GM18867 (cell line): ENCODE measurements around the gene C11orf71.
A peak's percentile ranks its signal among the peaks of the same experiment; 100 is the strongest.

Experiments
- ATAC-seq: cut with Tn5 transposase; IDR thresholded peaks from one replicate; pipeline ENCODE4 v1.9.1; 2021; ENCODE audit warnings: mild to moderate bottlenecking, moderate library complexity; ENCODE audit not compliant: unreplicated experiment

The C11orf71 gene, protein sequence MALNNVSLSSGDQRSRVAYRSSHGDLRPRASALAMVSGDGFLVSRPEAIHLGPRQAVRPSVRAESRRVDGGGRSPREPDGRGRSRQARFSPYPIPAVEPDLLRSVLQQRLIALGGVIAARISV

DNA sequence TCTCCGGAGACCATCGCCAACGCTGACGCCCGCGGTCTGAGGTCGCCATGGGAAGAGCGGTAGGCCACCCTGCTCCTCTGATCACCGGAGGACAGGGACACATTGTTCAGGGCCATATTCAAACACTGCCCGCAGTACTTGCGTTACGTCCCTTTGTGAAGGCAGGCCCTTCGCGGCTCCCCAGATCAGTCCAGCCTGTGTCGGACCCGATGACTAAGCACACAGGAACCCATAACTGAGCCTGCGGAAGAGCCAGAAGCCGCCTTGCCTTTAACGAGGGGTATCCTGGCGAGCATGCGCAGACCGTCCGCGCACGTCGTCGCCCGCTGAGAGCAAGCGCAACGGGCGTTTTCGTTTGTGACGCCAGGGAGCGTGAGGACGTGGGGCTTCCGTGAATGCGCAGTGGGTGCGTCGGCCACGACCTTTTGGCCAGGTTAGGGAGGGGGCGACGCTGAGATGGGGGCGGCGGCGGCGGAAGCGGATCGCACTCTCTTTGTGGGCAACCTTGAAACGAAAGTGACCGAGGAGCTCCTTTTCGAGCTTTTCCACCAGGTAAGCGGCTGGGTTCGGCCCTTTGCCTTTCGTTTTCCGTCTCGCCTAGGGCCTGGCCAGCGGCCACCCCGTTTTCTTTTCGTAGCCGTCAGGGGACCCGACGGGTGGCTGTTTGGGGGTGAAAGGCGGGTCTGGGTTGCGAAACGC, at the start of gene C11orf71, which contains the start of gene RBM7:
TSS of gene C11orf71 (minus strand) at position 296 of the 699 bp plus-strand sequence. CDS start at position 116, 180 bp downstream.
TSS of gene RBM7 (plus strand) at position 451 of the 699 bp plus-strand sequence. CDS start at position 457, 6 bp downstream.
- ATAC-seq: peak; percentile 90

DNA sequence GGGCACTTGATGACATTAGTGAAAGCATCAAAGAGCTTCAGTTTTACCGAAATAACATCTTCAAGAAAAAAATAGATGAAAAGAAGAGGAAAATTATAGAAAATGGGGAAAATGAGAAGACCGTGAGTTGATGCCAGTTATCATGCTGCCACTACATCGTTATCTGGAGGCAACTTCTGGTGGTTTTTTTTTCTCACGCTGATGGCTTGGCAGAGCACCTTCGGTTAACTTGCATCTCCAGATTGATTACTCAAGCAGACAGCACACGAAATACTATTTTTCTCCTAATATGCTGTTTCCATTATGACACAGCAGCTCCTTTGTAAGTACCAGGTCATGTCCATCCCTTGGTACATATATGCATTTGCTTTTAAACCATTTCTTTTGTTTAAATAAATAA, 49.5 kb upstream of the C11orf71 start:
- ATAC-seq: no peak

DNA sequence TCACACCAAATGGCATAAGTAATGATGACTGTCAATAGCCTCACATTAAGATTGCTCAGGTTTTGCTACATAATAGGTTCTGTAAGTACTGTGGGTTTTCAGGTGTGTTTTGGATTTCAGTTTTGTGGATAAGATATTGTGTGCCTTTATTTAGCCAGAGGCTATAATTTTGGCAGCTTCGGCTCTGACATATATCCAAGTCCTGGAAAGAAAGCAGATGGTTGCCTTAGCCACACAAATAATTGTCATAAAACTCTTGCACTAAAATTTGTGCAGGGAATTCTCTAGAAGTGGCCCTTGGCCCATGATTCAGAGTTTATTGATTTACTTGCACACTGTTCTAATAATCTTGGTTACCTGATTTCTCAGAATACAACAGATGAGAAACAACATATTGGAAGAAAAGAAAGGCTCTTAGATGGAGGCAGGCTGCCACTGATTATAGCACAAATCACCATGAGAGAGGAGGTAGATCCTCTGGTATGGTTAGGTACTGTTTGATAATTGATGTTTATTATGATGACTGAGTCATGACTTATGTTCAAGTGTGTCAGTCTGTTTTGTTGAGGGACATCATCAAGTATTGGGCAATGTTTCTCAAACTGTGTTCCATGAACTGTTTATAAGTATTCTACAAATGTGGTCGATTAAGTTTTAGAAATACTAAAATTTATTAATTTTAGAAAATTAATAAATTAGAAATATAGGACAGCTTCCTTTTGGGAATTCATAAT, 48.6 kb upstream of the C11orf71 start:
- ATAC-seq: no peak

DNA sequence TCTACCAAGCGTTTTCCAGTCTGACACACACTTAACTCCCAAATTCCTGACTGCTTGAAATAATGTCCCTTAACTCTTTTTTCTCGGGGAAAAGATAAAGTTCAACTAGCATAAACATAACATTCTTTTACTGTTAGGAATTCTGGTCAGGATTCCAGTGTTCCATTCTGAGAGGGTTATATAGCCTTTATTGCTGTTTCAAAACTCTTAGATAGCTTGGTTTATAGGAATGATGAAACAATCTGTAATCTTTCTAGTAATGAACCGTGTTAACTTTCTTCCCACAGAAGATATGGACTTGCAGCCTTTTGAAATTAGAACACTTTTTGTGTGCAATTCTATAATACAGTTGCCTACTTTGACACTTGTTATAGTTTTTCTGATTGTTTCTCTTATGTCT, 47.6 kb upstream of the C11orf71 start:
- ATAC-seq: no peak

DNA sequence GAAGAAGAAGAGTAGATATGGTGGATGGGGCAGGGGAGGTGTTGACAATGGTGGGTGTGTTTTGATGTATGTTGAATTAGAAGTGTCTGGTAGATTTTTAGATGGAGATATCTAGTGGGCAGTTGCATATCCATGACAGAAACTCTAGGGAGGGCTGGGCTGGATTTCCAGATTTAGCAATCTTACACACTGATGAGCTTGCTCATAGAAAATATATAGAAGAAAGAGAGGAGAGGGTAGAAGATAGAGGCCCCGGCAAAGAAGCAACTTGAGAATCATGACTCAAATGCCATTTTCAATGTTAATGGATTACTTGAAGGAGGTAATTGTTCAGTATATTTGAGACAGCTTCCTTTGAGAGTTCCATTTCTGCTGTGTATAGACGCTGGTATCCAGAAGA, 47.1 kb upstream of the C11orf71 start:
- ATAC-seq: no peak

DNA sequence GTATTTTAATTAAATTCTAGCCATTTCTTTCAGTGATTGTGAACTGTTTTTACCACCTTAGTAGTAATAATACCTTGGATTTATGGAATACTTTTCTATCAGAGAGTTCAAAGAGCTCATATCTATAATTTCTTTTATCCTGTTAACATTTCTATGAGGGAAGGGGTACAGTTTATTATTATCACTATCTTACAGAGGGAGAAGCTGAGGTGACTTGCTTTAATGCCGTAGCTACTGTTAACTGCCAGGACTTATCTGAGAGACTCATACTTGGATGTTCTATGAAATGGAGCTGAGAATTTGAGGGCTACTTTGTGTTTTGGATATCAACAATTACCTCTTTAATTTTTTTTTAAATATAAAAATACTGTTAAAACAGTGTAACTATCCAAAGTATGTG, 42.2 kb upstream of the C11orf71 start:
- no peak for ATAC-seq

DNA sequence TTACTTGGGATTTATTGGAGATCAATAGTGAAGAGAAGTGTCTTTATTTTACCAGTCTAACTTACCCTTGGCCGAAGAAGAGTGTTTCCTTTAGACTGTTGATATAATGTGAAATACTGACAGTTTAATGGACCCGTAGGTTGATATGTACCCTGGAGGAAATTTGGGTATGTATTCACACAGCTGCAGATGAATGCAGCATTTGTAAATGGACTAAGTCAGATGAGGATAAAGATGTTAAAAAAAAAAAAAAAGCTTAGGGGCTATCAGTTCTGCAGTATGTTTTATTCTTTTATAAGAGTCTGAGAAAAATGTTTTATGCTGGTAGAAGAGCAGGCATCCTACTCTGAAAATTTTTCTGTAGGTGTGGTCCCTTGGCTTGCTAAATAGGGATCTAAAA, 41.6 kb upstream of the C11orf71 start:
- ATAC-seq: no peak

DNA sequence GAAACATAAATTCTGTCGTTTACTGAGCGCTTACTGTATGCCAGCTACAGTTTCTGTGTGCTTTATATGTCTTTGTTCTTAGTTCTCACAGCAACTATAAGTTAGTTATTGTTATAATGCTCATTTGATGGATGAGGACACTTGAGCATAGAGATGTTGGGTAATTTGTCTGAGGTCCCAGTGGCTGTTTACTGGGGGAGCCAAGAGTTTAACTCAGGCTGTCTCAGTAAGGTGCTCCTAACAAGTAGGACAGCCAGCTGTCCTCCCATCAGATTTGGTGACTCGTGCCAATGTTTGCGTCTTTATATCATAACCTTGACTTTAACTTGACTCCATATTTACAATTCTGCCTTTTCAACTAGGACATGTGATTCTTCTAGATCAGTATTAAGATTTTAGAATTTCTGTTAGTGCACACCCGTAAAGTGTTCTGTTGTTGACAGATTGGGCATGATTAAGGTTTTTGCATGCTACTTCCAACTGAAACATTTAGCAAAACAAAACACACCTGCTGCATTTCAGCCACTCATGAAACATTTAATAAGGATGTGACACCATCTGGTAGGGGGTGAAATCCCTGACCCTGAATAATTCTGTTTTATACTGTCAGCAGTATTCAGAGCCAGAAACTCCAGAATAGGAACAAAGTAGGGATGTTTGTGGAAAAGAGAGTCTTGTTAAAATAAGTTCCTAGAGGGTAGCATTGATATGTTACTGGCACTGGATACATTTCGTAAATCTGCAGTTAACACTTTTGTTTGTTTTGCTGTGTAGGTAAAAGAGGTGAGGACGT, 40.9 kb upstream of the C11orf71 start:
- no peak for ATAC-seq

DNA sequence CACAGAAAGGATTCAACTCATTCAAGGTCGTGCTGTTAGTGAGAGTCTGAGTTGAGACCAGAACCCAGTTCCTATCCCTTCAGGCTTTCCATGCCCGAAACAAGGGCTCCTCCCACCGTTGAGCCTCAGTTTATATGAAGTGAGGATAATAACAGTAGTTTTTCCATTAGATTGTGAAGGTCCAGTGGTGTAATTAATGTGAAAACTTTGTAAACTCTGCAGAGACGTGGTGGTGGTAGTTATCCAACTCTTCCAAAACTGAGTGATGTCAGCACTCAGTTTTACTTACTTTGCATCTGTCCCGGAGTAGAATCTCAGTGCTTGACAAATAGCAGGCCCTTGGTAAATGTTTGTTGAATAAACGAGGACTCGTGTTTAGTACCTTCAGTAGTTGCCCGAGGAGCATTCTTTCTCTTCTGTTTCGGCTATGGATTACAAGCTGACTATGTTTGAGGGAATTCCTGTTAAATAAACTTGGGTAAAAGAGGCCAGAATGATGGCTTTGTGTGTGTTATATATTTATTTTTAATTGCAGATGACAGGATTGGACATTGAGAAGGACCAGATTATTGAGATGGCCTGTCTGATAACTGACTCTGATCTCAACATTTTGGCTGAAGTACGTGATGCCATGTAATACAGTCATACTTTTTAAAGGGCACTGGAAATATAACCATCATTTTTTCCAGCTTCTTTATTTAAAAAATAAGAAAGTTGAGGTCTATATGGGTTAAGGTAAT, 40.0 kb upstream of the C11orf71 start:
- ATAC-seq: no peak

DNA sequence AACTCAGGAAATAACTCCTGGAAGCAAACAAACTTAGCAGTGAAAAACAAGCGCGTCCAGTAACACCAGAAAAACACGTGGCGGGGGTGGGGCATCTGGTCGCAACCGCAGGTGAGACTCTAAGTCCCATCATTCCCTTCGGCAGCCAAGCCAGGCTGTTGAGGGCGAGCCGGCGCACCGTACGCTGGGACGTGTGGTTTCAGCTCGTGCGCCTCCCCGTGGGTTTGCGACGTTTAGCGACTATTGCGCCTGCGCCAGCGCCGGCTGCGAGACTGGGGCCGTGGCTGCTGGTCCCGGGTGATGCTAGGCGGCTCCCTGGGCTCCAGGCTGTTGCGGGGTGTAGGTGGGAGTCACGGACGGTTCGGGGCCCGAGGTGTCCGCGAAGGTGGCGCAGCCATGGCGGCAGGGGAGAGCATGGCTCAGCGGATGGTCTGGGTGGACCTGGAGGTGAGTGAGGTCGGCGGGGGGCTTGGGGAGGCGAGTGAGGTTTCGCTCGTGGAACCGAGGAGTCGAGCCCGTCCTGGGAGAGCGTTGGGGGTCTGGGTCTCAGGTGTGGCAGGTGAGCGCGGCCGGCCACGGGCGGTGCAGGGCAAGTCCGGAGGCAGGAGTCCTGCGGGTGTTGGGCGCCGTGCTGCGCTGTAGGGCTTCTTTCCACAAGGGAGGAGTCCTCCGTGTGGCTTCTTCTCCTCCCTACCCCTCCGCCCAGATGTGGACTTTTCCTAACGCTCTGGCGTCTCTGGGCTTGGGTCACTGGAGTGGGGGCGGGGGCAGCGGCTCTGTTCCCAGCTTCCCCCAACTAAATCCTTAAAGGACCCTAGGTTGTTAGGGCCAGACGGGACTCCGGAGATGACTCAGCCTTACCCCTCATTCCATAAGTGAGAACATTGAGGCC, 39.2 kb upstream of the C11orf71 start, which contains the start of gene REXO2:
TSS of gene REXO2 (plus strand) at position 239 of the 892 bp plus-strand sequence. CDS start at position 301, 62 bp downstream.
- ATAC-seq: peak; percentile 99

DNA sequence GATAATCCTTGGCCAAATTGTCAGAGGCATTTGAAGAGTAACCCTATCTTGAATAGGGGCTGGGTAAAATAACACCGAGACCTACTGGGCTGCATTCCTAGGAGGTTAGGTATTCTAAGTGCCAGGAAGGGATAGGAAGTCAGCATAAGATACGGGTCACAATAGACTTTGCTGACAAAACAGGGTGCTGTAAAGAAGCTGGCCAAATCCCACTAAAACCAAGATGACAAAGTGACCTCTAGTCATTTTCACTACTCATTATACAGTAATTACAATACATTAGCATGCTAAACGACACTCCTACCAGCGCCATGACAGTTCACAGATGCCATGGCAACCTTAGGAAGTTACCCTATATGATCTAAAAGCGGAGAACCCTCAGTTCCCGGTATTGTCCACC, 38.0 kb upstream of the C11orf71 start:
- ATAC-seq: no peak

DNA sequence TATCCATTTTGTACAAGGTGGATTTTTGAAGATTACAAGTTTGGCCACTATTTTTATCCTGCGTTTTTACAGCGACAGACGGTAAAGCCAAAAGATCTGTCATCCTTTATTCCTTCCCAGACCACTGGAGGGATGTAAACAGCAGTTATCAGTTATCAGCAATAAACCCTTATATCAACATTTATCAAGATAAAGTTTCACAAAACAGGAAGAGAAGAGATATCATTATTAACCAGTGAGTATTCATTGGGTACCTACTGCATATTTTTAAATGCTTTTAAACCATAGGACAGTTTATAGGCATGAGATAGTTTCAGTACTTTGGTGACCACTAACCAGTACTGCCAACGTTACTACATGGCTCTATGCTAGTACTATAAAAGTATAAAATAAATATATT, 33.1 kb upstream of the C11orf71 start:
- no peak for ATAC-seq

DNA sequence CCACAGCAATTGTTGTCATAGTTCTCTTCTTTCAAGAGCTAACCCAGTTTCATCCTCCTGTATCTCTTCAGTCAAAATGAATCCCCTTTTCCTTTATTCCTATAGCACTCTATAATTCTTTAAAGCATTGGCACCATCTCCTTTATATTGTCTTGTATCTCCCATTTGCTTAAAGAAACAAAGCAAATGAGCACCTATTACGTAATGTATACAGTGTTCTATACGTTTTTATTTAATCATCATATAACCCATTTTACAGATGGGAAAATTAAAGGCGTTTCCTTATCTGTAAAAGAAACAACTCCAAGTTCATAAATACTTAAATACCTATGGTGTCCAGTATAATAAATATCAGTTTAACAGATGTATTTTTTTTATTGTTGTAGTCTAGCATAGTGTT, 32.6 kb upstream of the C11orf71 start:
- no peak for ATAC-seq

DNA sequence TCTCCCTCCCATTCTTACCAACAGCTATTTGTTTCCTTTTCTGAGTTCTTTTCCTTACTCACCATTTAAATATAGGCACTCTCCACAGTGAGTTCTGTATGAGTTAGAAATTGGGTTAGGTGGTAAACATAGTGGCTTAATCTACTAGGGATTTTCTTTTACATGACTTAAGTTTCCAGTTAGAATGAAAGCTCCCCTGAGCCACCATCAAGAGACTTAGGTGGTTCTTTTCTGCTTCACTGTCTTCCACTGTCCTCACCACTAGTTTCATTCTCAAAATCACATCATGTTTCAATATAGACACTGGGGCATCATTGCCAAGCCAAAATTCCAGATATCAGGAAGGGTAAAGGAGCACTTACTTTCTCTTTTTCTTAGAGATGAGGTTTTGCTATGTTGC, 30.0 kb upstream of the C11orf71 start:
- no peak for ATAC-seq

DNA sequence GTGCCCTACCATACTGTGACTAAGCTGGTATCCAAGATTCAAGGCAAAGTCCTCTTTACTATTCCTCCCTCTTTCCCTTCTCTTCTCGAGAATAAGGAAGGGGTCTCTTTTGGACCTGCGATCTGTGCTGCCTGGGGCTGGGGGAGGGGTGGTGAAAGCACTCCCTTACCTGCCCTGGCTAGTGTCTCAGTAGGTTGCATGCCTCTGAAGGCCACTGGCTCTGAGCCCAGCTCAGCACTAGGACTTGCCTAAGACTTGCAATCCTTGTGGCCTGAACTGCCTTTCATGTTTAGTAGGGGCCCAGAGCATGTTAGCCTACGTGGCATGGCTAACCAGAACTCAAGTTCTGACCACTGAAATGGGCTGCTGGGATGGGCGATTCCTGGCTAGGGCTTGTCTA, 26.0 kb upstream of the C11orf71 start:
- ATAC-seq: no peak

DNA sequence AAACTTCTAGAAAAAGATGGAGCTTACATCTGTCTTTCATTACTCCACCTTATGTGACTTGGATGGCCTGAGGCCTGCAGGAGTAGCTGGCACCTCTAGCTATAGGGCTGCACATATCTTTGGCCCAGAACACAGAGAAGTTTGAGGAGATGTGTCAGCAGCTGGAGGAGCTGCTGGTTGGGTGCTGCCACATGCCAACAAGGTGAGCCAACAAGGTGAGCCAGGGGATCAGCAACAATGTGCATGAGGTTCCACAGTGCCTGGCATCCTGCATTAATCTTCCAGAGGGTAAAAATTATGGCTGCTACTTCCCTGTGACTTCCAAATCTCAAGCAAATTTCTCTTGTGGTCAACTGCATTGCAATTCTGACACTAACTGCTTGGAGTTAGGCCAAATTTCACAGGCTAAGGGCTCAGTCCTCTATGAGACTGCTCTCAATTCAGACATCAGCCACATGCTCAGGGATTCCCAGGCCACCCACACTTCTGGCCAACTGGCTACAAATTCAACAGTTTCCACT, 16.2 kb upstream of the C11orf71 start:
- ATAC-seq: no peak

DNA sequence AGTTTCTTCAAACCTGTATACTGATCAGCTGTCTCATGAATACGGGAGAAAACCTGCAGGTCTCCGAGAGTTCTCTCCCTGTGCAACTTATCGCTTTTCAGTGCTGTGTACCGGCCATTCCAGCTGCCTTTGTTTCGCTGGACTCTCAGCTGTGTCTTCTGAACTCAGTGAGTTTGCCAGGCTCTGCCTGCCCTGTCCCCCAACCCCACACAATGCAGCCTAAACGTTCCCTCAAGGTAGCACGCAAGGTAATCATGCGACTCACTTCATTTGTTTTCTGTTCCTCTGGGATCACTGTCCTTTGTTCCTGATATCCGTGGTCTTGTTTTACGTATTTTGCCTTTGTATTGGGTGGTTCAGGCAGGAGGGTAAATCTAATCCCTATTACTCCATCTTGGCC, 13.6 kb upstream of the C11orf71 start:
- no peak for ATAC-seq

DNA sequence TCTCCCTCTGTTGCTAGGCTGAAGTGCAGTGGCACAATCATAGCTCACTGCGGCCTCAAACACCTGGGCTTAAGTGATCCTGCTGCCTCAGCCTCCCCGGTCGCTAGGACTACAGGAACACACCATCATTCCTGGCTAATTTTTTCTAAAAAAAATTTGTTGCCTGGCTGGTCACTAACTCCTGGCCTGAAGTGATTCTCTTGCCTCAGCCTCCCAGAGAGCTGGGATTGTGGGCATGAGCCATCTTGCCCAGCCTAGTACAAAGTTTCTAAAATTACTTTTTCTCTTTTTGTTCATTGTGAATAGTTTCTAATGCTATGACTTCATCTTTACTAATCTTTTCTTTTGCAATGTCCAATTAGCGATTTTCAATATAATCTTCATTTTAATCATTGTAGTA, 12.6 kb upstream of the C11orf71 start:
- ATAC-seq: no peak

DNA sequence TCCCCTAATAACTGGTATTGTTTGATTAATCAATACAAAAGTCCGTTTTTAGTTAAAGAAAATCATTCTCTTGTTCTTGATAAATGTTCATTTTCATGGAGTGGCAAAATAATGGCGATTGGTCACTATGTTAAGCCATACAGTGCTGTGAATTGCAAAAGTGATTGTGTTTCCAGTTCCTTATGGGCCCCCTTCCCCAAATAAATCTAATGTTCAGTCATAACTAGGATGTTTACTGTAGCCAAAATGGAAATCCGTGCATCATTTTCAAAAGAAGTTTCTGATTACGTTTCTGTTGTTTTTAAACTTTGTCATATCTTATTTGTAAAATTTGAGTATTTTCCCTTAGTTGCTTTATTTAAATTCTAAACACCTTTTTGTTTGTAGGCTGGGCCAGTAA, 1.0 kb upstream of the C11orf71 start:
- no peak for ATAC-seq
